ENCODE data around the gene VPS11.
"Not testable (repeated sequence)": the region's sequence is repeated elsewhere in the genome, so short reads cannot be mapped to it uniquely, and the experiment has no call there.

VPS11 gene

GRCh38 chr11:119084663-119085436 lies 17.2 kb downstream of the VPS11 start, which contains the start of gene HMBS:
TSS of gene HMBS (plus strand) at chr11:119084881. CDS start at chr11:119085034, 153 bp downstream.
- peak; percentile 93 for DNase-seq

GRCh38 chr11:119085437-119085847 lies 17.8 kb downstream of the VPS11 start:
- no peak for DNase-seq

GRCh38 chr11:119087123-119087522 lies 19.5 kb downstream of the VPS11 start:
- no peak for DNase-seq

GRCh38 chr11:119087747-119088241 lies 20.2 kb downstream of the VPS11 start:
- no peak for DNase-seq

GRCh38 chr11:119088406-119088805 lies 20.8 kb downstream of the VPS11 start:
- no peak for DNase-seq

- DNase-seq, result no peak
These were observed 21.7 kb downstream of the VPS11 start for GRCh38 chr11:119089319-119089718.

- DNase-seq, result no peak
These were observed 23.6 kb downstream of the VPS11 start for GRCh38 chr11:119091178-119091577.

GRCh38 chr11:119091966-119092879 lies 24.6 kb downstream of the VPS11 start:
- DNase-seq, result no peak

GRCh38 chr11:119092880-119093842 lies 25.5 kb downstream of the VPS11 start:
- DNase-seq, result no peak

- no peak for DNase-seq
These were observed 26.6 kb downstream of the VPS11 start for GRCh38 chr11:119093942-119094815.

GRCh38 chr11:119094816-119095065 lies 27.1 kb downstream of the VPS11 start:
- DNase-seq, result no peak

- DNase-seq, result peak; percentile 100
These were observed 27.7 kb downstream of the VPS11 start for GRCh38 chr11:119095066-119095880.

GRCh38 chr11:119099711-119100110 lies 32.1 kb downstream of the VPS11 start:
- no peak for DNase-seq

GRCh38 chr11:119100246-119100970 lies 32.8 kb downstream of the VPS11 start:
- no peak for DNase-seq

GRCh38 chr11:119100994-119101758 lies 33.6 kb downstream of the VPS11 start:
- no peak for DNase-seq

GRCh38 chr11:119101759-119102423 lies 34.3 kb downstream of the VPS11 start, which contains the start of gene DPAGT1:
TSS of gene DPAGT1 (minus strand) at chr11:119101853. CDS start at chr11:119101655, 198 bp downstream.
- peak; percentile 97 for DNase-seq

- DNase-seq, result not testable (repeated sequence)
These were observed 35.6 kb downstream of the VPS11 start for GRCh38 chr11:119103161-119103664.

- DNase-seq, result no peak
These were observed 36.2 kb downstream of the VPS11 start for GRCh38 chr11:119103793-119104192.

Data from NCI-H345 (cell line).